Endothelial cell of umbilical vein (primary cell): ENCODE measurements around the gene KCTD7. TPM values are rescaled to one million over a fixed set of nuclear protein-coding genes. Genes with fewer than 3 reads are reported as not detected.

Experiments
- BruUV-seq: library from RNA; stranded (reverse); fragments of 400-500 nt; replicated peaks from 2 replicates; lab custom pipeline; 2021; lab: Mats Ljungman, UMichigan
- CTCF ChIA-PET: fragments of 300-600, 350-600 bp; sonication (Branson Sonifier 250); formaldehyde crosslinking; loops from one replicate; lab custom pipeline; 2021; ENCODE audit warnings: antibody characterized with exemption, inconsistent platforms; lab: Charles Lee
- POLR2A ChIA-PET: fragments of 300-600, 350-600 bp; sonication (Branson Sonifier 250); formaldehyde crosslinking; loops from one replicate; lab custom pipeline; 2021; ENCODE audit warnings: antibody characterized with exemption, inconsistent platforms; lab: Charles Lee
- DNase-seq: peaks from one replicate; pipeline ENCODE4 v3.0.0-alpha.2; 2011; ENCODE audit warnings: low read depth, low spot score
- FAIRE-seq: peaks from 2 replicates; lab custom pipeline; 2011; peaks lifted over from hg19 to GRCh38; lab: Jason Lieb, UNC
- H2AFZ ChIP-seq: 2 replicates; pipeline ENCODE4 v1.6.0; 2012; ENCODE audit warnings: low read depth, low read length, control low read depth, inconsistent platforms
- H3K27ac ChIP-seq: 2 replicates; pipeline ENCODE4 v1.5.1; 2011; ENCODE audit warnings: low read depth, mild to moderate bottlenecking, control low read depth, low read length, moderate library complexity; ENCODE audit not compliant: insufficient read depth
- H3K27me3 ChIP-seq, 2 experiments: 2 replicates each; pipeline versions ENCODE4 v1.6.0 to v1.6.1; 2011; ENCODE audit warnings: low read length in 2 of 2, mixed read lengths in 1 of 2; ENCODE audit not compliant: control insufficient read depth in 2 of 2, insufficient read depth in 2 of 2
- H3K36me3 ChIP-seq, 2 experiments: 2 replicates in 1 of 2; 3 replicates in 1 of 2; pipeline ENCODE4 v1.5.1; 2011; ENCODE audit warnings: low read length in 2 of 2, mild to moderate bottlenecking in 1 of 2, moderate library complexity in 1 of 2; ENCODE audit not compliant: control insufficient read depth in 2 of 2, insufficient read depth in 2 of 2; ENCODE audit errors: extremely low read depth in 1 of 2
- H3K4me1 ChIP-seq: 3 replicates; pipeline ENCODE4 v1.5.1; 2011; ENCODE audit warnings: mild to moderate bottlenecking, low read length; ENCODE audit not compliant: control insufficient read depth, insufficient read depth; ENCODE audit errors: extremely low read depth
- H3K4me2 ChIP-seq: 2 replicates; pipeline ENCODE4 v1.6.1; 2011; ENCODE audit warnings: low read length, control low read depth, mixed read lengths; ENCODE audit not compliant: insufficient read depth
- H3K4me3 ChIP-seq, 3 experiments: fragments of 200-600 bp in 1 of 3; sonication (generic), shearing (Covaris generic) in 1 of 3; replicated peaks in 1 of 3; 2 replicates each; pipeline ENCODE4 v1.5.1; 2011 to 2016; ENCODE audit warnings: control low read depth in 3 of 3, low read length in 3 of 3, mild to moderate bottlenecking in 2 of 3, inconsistent platforms in 1 of 3, low read depth in 1 of 3, moderate library complexity in 1 of 3; ENCODE audit not compliant: insufficient read depth in 1 of 3
- H3K79me2 ChIP-seq: 2 replicates; pipeline ENCODE4 v1.6.0; 2012; ENCODE audit warnings: low read length, inconsistent platforms; ENCODE audit not compliant: control insufficient read depth, insufficient read depth
- H3K9ac ChIP-seq: replicated peaks from 2 replicates; pipeline ENCODE3; 2011; ENCODE audit warnings: low read length, control low read depth; ENCODE audit not compliant: insufficient read depth; ENCODE audit errors: extremely low read depth
- H3K9me1 ChIP-seq: replicated peaks from 3 replicates; pipeline ENCODE4 v1.6.0; 2011; ENCODE audit warnings: mild to moderate bottlenecking, low read length; ENCODE audit not compliant: control insufficient read depth, insufficient read depth; ENCODE audit errors: extremely low read depth
- H3K9me3 ChIP-seq: replicated peaks from 2 replicates; pipeline ENCODE4 v1.5.1; 2012; ENCODE audit warnings: low read length, inconsistent platforms; ENCODE audit not compliant: control insufficient read depth, insufficient read depth
- H4K20me1 ChIP-seq: replicated peaks from 2 replicates; pipeline ENCODE3; 2011; ENCODE audit warnings: mild to moderate bottlenecking, low read length; ENCODE audit not compliant: control insufficient read depth, insufficient read depth; ENCODE audit errors: extremely low read depth
- EZH2 ChIP-seq: IDR thresholded peaks from 2 replicates; pipeline ENCODE4 v1.6.1; 2012; ENCODE audit warnings: borderline replicate concordance, low read depth, mild to moderate bottlenecking, moderate library complexity, low read length, inconsistent platforms; ENCODE audit not compliant: severe bottlenecking
- GATA2 ChIP-seq: IDR thresholded peaks from 2 replicates; pipeline ENCODE4 v1.7.0; 2011; ENCODE audit warnings: low read depth, mild to moderate bottlenecking, moderate library complexity, mixed read lengths, low read length; ENCODE audit not compliant: insufficient read length, insufficient read depth
- JUN ChIP-seq: IDR thresholded peaks from 2 replicates; pipeline ENCODE4 v1.6.1; 2011; ENCODE audit warnings: borderline replicate concordance, low read depth; ENCODE audit not compliant: insufficient read length, insufficient read depth
- MYC ChIP-seq: IDR thresholded peaks from one replicate; pipeline ENCODE4 v1.6.1; 2011; ENCODE audit warnings: mild to moderate bottlenecking, low read depth, low read length
- POLR2AphosphoS5 ChIP-seq: IDR thresholded peaks from 2 replicates; pipeline ENCODE4 v1.6.1; 2012; ENCODE audit warnings: low read depth, mild to moderate bottlenecking, control low read depth, low read length, moderate library complexity; ENCODE audit not compliant: insufficient read depth
- dilution Hi-C: fragments of 300-500 bp; cut with MboI; formaldehyde crosslinking; loops from one replicate; pipeline ENCODE4 v1.15.0; 2019; ENCODE audit warnings: low sequenced_read_pairs; ENCODE audit not compliant: extremely low pct_ligation_motif_present
- intact Hi-C: fragments of 100-400 bp; cut with micrococcal nuclease; formaldehyde crosslinking; loops from one replicate; pipeline ENCODE4 v1.10.0; 2022
- polyA plus RNA-seq, 4 experiments: library from polyadenylated mRNA; depleted of rRNA in 3 of 4; stranded (reverse) in 3 of 4; unstranded in 1 of 4; fragments of >200 nt; gene quantifications; 2 replicates each; pipeline versions ENCODE4 v1.2.1 to v1.2.3, GENCODE V29; 2011 to 2012; ENCODE audit warnings: missing spikeins in 1 of 4
- total RNA-seq: library from RNA; stranded (reverse); gene quantifications from 2 replicates; pipeline ENCODE4 v1.2.3, GENCODE V29; 2021
- TF ChIP-seq, protein P1 (sequence below), 2 donors: IDR thresholded peaks; 1 replicate in 1 of 2; 2 replicates in 1 of 2; pipeline ENCODE4 v1.5.1; 2011; ENCODE audit warnings: low read length in 2 of 2, mild to moderate bottlenecking in 2 of 2, moderate library complexity in 2 of 2, control low read depth in 1 of 2, inconsistent platforms in 1 of 2, low read depth in 1 of 2; ENCODE audit not compliant: insufficient read depth in 1 of 2; ENCODE audit errors: extremely low read depth in 1 of 2
- TF ChIP-seq, protein P2 (sequence below): IDR thresholded peaks from 2 replicates; pipeline ENCODE4 v1.6.1; 2011; ENCODE audit not compliant: insufficient read depth, insufficient read length

KCTD7 gene
- total and polyA plus RNA-seq, 2 donors (not counting 3 experiments of a cell fraction or from before 2014, with no cell fraction given) = 8.7 to 14.1 TPM

DNA sequence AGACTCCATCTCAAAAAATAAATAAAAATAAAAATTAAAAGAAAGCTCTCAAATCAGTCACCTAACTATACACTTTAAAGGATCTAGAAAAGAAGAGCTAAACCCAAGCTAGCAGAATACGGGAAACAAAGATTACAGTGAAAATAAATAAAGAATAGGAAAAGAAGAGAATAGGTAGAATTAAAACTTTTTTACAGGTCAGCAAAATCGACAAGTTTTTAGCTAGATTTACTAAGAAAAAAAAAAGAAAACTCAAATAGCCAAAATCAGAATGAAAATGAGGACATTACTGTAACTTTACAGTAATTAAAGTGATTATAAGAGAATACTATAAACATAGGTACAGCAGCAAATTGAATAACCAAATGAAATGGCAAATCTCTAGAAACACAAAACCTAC is 60.4 kb downstream of the KCTD7 start:
- H3K27ac ChIP-seq = no peak overlapping the region
- peaks cover 5% of the 10 kb centered on the region for H3K79me2 ChIP-seq
- no peak for FAIRE-seq
- intact Hi-C loops = no loop called here
- no peaks in the 10 kb centered on the region for H3K4me1 ChIP-seq
- dilution Hi-C loops = no loop called here
- no TSS peak for BruUV-seq
- no peak for DNase-seq
- no peak overlapping the region for H2AFZ ChIP-seq
- H3K9me3 ChIP-seq = no peaks in the 10 kb centered on the region
- no peak overlapping the region for H3K4me3 ChIP-seq
- no peak overlapping the region for H3K9ac ChIP-seq
- TF ChIP-seq JUN (no peak), POLR2AphosphoS5 (no peak), EZH2 (no peak), GATA2 (no peak), MYC (no peak)
- TF ChIP-seq, protein P1, sequence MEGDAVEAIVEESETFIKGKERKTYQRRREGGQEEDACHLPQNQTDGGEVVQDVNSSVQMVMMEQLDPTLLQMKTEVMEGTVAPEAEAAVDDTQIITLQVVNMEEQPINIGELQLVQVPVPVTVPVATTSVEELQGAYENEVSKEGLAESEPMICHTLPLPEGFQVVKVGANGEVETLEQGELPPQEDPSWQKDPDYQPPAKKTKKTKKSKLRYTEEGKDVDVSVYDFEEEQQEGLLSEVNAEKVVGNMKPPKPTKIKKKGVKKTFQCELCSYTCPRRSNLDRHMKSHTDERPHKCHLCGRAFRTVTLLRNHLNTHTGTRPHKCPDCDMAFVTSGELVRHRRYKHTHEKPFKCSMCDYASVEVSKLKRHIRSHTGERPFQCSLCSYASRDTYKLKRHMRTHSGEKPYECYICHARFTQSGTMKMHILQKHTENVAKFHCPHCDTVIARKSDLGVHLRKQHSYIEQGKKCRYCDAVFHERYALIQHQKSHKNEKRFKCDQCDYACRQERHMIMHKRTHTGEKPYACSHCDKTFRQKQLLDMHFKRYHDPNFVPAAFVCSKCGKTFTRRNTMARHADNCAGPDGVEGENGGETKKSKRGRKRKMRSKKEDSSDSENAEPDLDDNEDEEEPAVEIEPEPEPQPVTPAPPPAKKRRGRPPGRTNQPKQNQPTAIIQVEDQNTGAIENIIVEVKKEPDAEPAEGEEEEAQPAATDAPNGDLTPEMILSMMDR (IDR thresholded peaks at IDR 0.05; ENCODE audit: extremely low read depth in 1 of 2, insufficient read depth in 1 of 2, low read depth in 1 of 2, low read length in 2 of 2) = no peak
- TF ChIP-seq, protein P2, sequence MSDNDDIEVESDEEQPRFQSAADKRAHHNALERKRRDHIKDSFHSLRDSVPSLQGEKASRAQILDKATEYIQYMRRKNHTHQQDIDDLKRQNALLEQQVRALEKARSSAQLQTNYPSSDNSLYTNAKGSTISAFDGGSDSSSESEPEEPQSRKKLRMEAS = no peak
- CTCF ChIA-PET = no interaction called here
- POLR2A ChIA-PET = no interaction called here
- H3K4me2 ChIP-seq = no peak overlapping the region
- no peaks in the 10 kb centered on the region for H3K36me3 ChIP-seq
- no peaks in the 10 kb centered on the region for H4K20me1 ChIP-seq
- H3K9me1 ChIP-seq = no peaks in the 10 kb centered on the region
- H3K27me3 ChIP-seq = no peaks in the 10 kb centered on the region
